Breast epithelium (tissue), 4 donors: Measurements from ENCODE around the gene PPP1R7. TPM values are rescaled to one million over a fixed set of nuclear protein-coding genes. Genes with fewer than 3 reads are reported as not detected.

ENCODE experiments used
- DNase-seq, 2 donors: peaks; one replicate each; pipeline ENCODE4 v3.0.0-alpha.2; 2019; ENCODE audit warnings: low spot score in 2 of 2
- H3K27ac ChIP-seq, 2 donors: fragments of 200-600 bp; sonication (generic) in 1 of 2; one replicate each; pipeline ENCODE4 v1.5.1; 2016 to 2019; ENCODE audit warnings: mild to moderate bottlenecking in 1 of 2
- H3K27me3 ChIP-seq, 2 donors: fragments of 200-600 bp; sonication (generic) in 1 of 2; one replicate each; pipeline versions ENCODE4 v1.5.1 to v1.6.0; 2017 to 2019; ENCODE audit warnings: control low read depth in 1 of 2, mild to moderate bottlenecking in 1 of 2
- H3K36me3 ChIP-seq: fragments of 200-600 bp; one replicate; pipeline ENCODE4 v1.5.1; 2019
- H3K4me1 ChIP-seq, 2 donors: fragments of 200-600 bp; sonication (generic); one replicate each; pipeline ENCODE4 v1.5.1; 2016 to 2019; ENCODE audit warnings: control low read depth in 1 of 2
- H3K4me3 ChIP-seq, 3 donors: fragments of 200-600 bp; sonication (generic); 1 replicate in 2 of 3; 2 replicates in 1 of 3; pipeline ENCODE4 v1.5.1; 2016 to 2019; ENCODE audit warnings: mild to moderate bottlenecking in 3 of 3, moderate library complexity in 2 of 3
- H3K9me3 ChIP-seq, 2 donors: fragments of 200-600 bp; sonication (generic) in 1 of 2; one replicate each; pipeline ENCODE4 v1.5.1; 2016 to 2019; ENCODE audit warnings: control low read depth in 1 of 2
- POLR2A ChIP-seq: fragments of 450-650 bp; IDR thresholded peaks from one replicate; pipeline ENCODE4 v1.6.1; 2016; ENCODE audit warnings: antibody characterized with exemption, mild to moderate bottlenecking, moderate library complexity
- POLR2AphosphoS5 ChIP-seq, 3 donors: sonication (generic); formaldehyde crosslinking; IDR thresholded peaks; one replicate each; pipeline ENCODE4 v1.6.1; 2017; ENCODE audit warnings: antibody characterized with exemption in 3 of 3
- intact Hi-C: fragments of 100-400 bp; cut with DNase I; formaldehyde crosslinking; loops from one replicate; pipeline ENCODE4 v1.15.1; 2023; ENCODE audit warnings: low total_unique reads
- total RNA-seq, 3 donors: library from RNA; depleted of rRNA; stranded (reverse); fragments of >200 nt; gene quantifications; one replicate each; pipeline ENCODE4 v1.1.0, GENCODE V29; 2016
- TF ChIP-seq, protein P1 (sequence below), 3 donors: fragments of 450-650 bp; IDR thresholded peaks; one replicate each; pipeline ENCODE4 v1.5.1; 2016 to 2017; ENCODE audit warnings: antibody characterized with exemption in 3 of 3, mild to moderate bottlenecking in 3 of 3, moderate library complexity in 3 of 3

PPP1R7 gene
- total RNA-seq, 3 donors from 2014 or later: 39.4 to 50.9 (median 43.6) TPM

GRCh38 chr2:241132538-241133435, 17.5 kb upstream of the PPP1R7 start:
- TF ChIP-seq, protein P1, sequence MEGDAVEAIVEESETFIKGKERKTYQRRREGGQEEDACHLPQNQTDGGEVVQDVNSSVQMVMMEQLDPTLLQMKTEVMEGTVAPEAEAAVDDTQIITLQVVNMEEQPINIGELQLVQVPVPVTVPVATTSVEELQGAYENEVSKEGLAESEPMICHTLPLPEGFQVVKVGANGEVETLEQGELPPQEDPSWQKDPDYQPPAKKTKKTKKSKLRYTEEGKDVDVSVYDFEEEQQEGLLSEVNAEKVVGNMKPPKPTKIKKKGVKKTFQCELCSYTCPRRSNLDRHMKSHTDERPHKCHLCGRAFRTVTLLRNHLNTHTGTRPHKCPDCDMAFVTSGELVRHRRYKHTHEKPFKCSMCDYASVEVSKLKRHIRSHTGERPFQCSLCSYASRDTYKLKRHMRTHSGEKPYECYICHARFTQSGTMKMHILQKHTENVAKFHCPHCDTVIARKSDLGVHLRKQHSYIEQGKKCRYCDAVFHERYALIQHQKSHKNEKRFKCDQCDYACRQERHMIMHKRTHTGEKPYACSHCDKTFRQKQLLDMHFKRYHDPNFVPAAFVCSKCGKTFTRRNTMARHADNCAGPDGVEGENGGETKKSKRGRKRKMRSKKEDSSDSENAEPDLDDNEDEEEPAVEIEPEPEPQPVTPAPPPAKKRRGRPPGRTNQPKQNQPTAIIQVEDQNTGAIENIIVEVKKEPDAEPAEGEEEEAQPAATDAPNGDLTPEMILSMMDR (IDR thresholded peaks at IDR 0.05): no peak
- no peak for TF ChIP-seq POLR2AphosphoS5 (IDR thresholded peaks at IDR 0.05)
- no peak for TF ChIP-seq POLR2A

DNA sequence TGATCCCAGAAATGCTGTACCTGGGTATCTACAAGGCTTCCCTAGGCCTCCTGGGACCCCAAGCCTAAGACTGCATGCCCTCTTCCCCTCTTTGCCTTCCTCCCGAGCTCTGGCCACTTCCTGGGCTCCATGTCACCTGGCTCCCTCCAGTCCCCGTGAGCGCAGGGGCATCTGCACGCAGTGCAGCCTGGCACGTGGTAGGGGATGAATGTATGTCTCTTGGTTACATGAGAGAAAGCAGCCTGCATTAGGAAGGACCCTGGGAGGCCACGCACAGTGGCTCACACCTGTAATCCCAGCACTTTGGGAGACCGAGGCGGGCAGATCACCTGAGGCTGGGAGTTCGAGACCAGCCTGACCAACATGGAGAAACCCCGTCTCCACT, 16.8 kb upstream of the PPP1R7 start:
- no peaks in the 10 kb centered on the region for H3K4me1 ChIP-seq
- no peaks in the 10 kb centered on the region for H3K27me3 ChIP-seq
- H3K36me3 ChIP-seq: no peaks in the 10 kb centered on the region
- DNase-seq: no peak
- intact Hi-C loops: no loop called here
- no peak overlapping the region for H3K4me3 ChIP-seq
- no peak overlapping the region for H3K27ac ChIP-seq
- TF ChIP-seq, protein P1 (IDR thresholded peaks at IDR 0.05): no peak
- no peak for TF ChIP-seq POLR2A
- no peak for TF ChIP-seq POLR2AphosphoS5 (IDR thresholded peaks at IDR 0.05)
- H3K9me3 ChIP-seq: no peaks in the 10 kb centered on the region

More at GRCh38 chr2:241132538-241133435, 17.5 kb upstream of the PPP1R7 start:
- DNase-seq: no peak
- Histone ChIP-seq H3K27me3 (no peaks in the 10 kb centered on the region), H3K36me3 (no peaks in the 10 kb centered on the region), H3K27ac (no peak overlapping the region), H3K4me3 (no peak overlapping the region), H3K4me1 (no peaks in the 10 kb centered on the region), H3K9me3 (no peaks in the 10 kb centered on the region)
- intact Hi-C loops: no loop called here

DNA sequence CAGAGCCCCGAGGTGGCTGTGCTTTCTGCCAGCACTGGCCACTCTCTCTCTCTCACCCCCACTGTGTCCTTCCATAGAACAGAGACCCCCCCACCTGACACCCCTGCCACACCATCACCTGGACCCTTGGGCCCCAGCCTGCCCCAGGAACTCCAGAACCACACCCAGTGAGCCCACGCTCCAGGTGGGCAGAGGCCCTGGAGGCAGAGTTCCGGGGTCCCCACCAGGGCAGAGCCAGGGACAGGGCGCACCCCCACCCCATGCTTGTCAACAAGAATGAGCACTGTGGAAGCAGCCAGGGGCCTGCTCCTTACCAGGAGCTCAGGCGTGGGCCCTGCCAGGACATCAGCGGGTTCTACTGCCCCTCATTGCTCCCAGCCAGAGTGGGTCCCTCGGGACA, 15.6 kb upstream of the PPP1R7 start:
- Histone ChIP-seq H3K36me3 (no peaks in the 10 kb centered on the region), H3K27ac (no peak overlapping the region), H3K4me1 (no peaks in the 10 kb centered on the region), H3K4me3 (no peak overlapping the region), H3K27me3 (no peaks in the 10 kb centered on the region), H3K9me3 (no peaks in the 10 kb centered on the region)
- no peak for DNase-seq
- no peak for TF ChIP-seq POLR2A
- TF ChIP-seq POLR2AphosphoS5 (IDR thresholded peaks at IDR 0.05): no peak
- TF ChIP-seq, protein P1 (IDR thresholded peaks at IDR 0.05): no peak
- intact Hi-C loops: no loop called here

DNA sequence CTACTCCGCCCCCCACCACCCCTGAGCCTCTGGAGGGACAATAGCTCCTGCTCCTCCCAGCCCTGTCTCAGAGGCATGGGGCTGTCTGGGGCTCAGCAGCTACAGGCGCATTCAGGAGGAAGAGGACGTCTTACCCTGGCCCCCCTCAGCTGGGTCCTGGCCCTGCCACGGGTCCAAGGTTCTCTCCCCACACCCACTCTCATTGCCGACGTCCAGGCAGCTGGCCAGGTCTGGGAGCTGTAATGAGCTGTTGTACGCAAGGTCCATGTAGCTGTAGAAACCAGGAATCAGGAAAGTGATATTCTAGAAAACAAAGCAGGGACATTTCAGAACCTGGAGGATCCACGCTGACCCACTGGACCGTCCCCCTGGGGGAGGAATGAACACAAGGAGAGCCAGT, 14.5 kb upstream of the PPP1R7 start:
- Histone ChIP-seq H3K9me3 (no peaks in the 10 kb centered on the region), H3K4me3 (no peak overlapping the region), H3K4me1 (no peaks in the 10 kb centered on the region), H3K27me3 (no peaks in the 10 kb centered on the region), H3K27ac (no peak overlapping the region), H3K36me3 (no peaks in the 10 kb centered on the region)
- no peak for DNase-seq
- intact Hi-C loops: no loop called here
- TF ChIP-seq POLR2A: no peak
- TF ChIP-seq, protein P1 (IDR thresholded peaks at IDR 0.05): no peak
- no peak for TF ChIP-seq POLR2AphosphoS5 (IDR thresholded peaks at IDR 0.05)

DNA sequence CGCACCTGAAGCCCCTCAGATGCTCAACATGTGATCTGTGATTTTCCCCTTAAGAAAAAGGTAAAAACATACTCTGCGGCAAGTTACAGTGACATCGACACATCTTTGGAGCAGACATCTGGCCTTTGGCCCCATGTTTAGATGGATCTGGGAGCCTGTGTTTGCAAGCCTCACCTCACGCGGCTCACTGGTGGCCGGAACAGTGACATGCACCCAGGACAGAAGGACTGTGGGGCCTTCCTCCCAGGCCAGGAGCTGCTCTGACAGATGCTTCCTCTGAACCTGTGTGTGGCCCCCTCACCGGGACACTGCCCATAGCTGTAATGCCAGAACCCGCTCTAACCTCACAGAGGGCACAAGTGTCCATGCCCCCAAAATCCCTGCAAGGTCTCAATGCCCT, 14.1 kb upstream of the PPP1R7 start:
- no peak for DNase-seq
- TF ChIP-seq POLR2A (no peak), POLR2AphosphoS5 (IDR thresholded peaks at IDR 0.05) (no peak)
- TF ChIP-seq, protein P1 (IDR thresholded peaks at IDR 0.05): no peak
- Histone ChIP-seq H3K27ac (no peak overlapping the region), H3K36me3 (no peaks in the 10 kb centered on the region), H3K27me3 (no peaks in the 10 kb centered on the region), H3K9me3 (no peaks in the 10 kb centered on the region), H3K4me3 (no peak overlapping the region), H3K4me1 (no peaks in the 10 kb centered on the region)
- intact Hi-C loops: no loop called here
